HG03139 (cell line): ENCODE measurements around the gene TIA1.
"Not testable (repeated sequence)": the region's sequence is repeated elsewhere in the genome, so short reads cannot be mapped to it uniquely, and the experiment has no call there.

Source experiments
- ATAC-seq: cut with Tn5 transposase; IDR thresholded peaks from one replicate; pipeline ENCODE4 v1.9.1; 2021; ENCODE audit not compliant: unreplicated experiment

The TIA1 gene

GRCh38 chr2:70223305-70223704 lies 25.1 kb downstream of the TIA1 start:
- ATAC-seq: not testable (repeated sequence)

- ATAC-seq: no peak
Observed at GRCh38 chr2:70214953-70215549, 33.4 kb downstream of the TIA1 start.

- ATAC-seq: no peak
Observed at GRCh38 chr2:70214365-70214764, 34.1 kb downstream of the TIA1 start.

- no peak for ATAC-seq
Observed at GRCh38 chr2:70212298-70212932, 36.0 kb downstream of the TIA1 start.

GRCh38 chr2:70211595-70211994 lies 36.8 kb downstream of the TIA1 start:
- ATAC-seq: no peak

- no peak for ATAC-seq
Observed at GRCh38 chr2:70204452-70204851, 44.0 kb downstream of the TIA1 start.

GRCh38 chr2:70203086-70203485 lies 45.3 kb downstream of the TIA1 start:
- ATAC-seq: no peak

GRCh38 chr2:70202236-70202806 lies 46.1 kb downstream of the TIA1 start:
- ATAC-seq: no peak

- ATAC-seq: no peak
Observed at GRCh38 chr2:70201831-70202230, 46.6 kb downstream of the TIA1 start.

- ATAC-seq: no peak
Observed at GRCh38 chr2:70201225-70201768, 47.1 kb downstream of the TIA1 start.

GRCh38 chr2:70199320-70199864 lies 49.0 kb downstream of the TIA1 start:
- no peak for ATAC-seq

- no peak for ATAC-seq
Observed at GRCh38 chr2:70192516-70192915, 55.9 kb downstream of the TIA1 start.

GRCh38 chr2:70191244-70191735 lies 57.1 kb downstream of the TIA1 start:
- ATAC-seq: no peak

GRCh38 chr2:70190418-70191243 lies 57.8 kb downstream of the TIA1 start, which contains the start of gene C2orf42:
C2orf42 (minus strand) TSS chr2:70191019; CDS start chr2:70181985, 9,034 bp downstream.
- ATAC-seq: peak; percentile 85

- no peak for ATAC-seq
Observed at GRCh38 chr2:70188460-70188859, 60.0 kb downstream of the TIA1 start.

GRCh38 chr2:70187170-70187569 lies 61.3 kb downstream of the TIA1 start:
- ATAC-seq: not testable (repeated sequence)

GRCh38 chr2:70182689-70183088 lies 65.7 kb downstream of the TIA1 start:
- ATAC-seq: no peak

GRCh38 chr2:70181363-70181956 lies 67.0 kb downstream of the TIA1 start:
- peak; percentile 65 for ATAC-seq

GRCh38 chr2:70173520-70173919 lies 74.9 kb downstream of the TIA1 start:
- no peak for ATAC-seq

GRCh38 chr2:70169654-70170245 lies 78.7 kb downstream of the TIA1 start:
- ATAC-seq: not testable (repeated sequence)
